ENCODE data around the gene GCSH. TPM values are rescaled to one million over a fixed set of nuclear protein-coding genes. Genes with fewer than 3 reads are reported as not detected.

GCSH gene
- 54.7 and 56.2 TPM in 2 replicates for total RNA-seq (2014; rRNA removed; shearing (Covaris generic))

DNA sequence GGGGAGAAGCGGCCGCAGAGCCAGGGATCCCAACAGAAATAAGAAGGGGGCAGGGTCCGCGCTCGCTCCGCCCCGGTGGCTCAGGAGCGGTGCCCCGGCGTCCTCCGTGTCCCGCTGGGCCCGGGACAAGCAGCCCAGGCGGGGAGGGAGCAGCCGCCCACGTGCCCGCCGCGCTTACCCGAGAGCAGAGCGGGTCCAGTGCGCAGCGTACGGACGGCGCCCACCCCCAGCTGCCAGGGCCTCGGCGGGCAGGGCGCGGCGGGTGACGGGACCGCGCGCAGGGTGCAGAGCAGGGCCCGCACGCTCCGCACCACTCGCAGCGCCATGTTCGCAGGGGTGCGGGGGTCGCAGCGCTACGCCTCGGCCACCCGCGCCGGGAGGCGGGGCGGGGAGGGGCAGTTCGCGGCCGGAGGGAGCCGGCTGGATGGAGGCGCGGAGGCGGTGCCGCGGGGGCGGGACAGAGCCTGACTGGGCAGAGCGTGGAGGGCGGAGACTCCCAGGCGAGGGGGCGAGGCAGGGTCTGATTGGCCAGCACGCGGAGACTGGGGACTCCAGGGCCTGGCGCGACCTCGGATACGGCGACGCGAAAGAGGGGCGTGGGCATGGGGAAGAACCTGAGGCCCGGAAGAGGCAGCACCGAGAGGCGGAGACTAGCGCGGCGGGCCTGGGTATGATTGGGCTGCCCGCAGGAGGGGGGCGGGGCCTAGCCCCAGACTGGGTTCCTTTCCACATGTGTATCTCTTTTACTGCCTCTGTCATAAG, at the start of gene GCSH:
GCSH (minus strand) TSS at position 443 of the 762 bp plus-strand sequence; CDS start at position 326, 117 bp downstream.
- no peaks in the 10 kb centered on the region for H3K27me3 ChIP-seq
- H3K4me1 ChIP-seq = peaks cover 4% of the 10 kb centered on the region; the same call in 1 of the 2 replicates

GRCh38 chr16:81143921-81144471, 47.8 kb upstream of the GCSH start:
- Histone ChIP-seq H3K9me3 (replicated peaks) (no peaks in the 10 kb centered on the region), H3K4me1 (no peaks in the 10 kb centered on the region)

More for the DNA sequence above, at the start of gene GCSH:
- Histone ChIP-seq H3K9me3 (replicated peaks) (no peaks in the 10 kb centered on the region), H3K27ac (peak within 1 kb of the TSS; percentile 53), H3K36me3 (no peaks in the 10 kb centered on the region), H3K4me3 (peak within 1 kb of the TSS; percentile 73)
- peak; percentile 95 to 97 for DNase-seq

DNA sequence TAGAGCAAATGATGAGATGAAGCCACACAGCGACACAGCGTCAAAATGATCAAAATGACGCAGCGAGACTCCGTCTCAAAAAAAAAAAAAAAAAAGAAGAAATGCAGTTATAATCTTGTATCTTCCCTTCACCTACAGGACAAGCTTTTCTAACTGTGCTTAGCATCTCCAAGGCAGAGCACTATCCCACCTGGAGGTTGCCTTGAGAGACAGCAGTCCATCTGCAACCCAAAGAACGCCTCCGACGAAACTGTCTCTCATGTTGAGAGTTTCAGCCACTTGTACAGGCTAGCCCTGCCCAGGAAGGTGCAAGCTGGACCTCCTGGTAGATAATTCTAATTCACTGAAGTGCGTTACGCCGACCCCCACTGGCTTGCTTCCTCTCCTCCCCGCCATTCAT, 46.7 kb upstream of the GCSH start:
- no peak overlapping the region for H3K4me3 ChIP-seq
- no peaks in the 10 kb centered on the region for H3K36me3 ChIP-seq
- no peak for DNase-seq
- H3K27ac ChIP-seq = no peak overlapping the region
- no peaks in the 10 kb centered on the region for H3K27me3 ChIP-seq
- H3K9me3 ChIP-seq (replicated peaks) = no peaks in the 10 kb centered on the region
- no peaks in the 10 kb centered on the region for H3K4me1 ChIP-seq

More at GRCh38 chr16:81143921-81144471, 47.8 kb upstream of the GCSH start:
- no peaks in the 10 kb centered on the region for H3K27me3 ChIP-seq
- no peaks in the 10 kb centered on the region for H3K36me3 ChIP-seq
- no peak for DNase-seq
- no peak overlapping the region for H3K27ac ChIP-seq
- no peak overlapping the region for H3K4me3 ChIP-seq

DNA sequence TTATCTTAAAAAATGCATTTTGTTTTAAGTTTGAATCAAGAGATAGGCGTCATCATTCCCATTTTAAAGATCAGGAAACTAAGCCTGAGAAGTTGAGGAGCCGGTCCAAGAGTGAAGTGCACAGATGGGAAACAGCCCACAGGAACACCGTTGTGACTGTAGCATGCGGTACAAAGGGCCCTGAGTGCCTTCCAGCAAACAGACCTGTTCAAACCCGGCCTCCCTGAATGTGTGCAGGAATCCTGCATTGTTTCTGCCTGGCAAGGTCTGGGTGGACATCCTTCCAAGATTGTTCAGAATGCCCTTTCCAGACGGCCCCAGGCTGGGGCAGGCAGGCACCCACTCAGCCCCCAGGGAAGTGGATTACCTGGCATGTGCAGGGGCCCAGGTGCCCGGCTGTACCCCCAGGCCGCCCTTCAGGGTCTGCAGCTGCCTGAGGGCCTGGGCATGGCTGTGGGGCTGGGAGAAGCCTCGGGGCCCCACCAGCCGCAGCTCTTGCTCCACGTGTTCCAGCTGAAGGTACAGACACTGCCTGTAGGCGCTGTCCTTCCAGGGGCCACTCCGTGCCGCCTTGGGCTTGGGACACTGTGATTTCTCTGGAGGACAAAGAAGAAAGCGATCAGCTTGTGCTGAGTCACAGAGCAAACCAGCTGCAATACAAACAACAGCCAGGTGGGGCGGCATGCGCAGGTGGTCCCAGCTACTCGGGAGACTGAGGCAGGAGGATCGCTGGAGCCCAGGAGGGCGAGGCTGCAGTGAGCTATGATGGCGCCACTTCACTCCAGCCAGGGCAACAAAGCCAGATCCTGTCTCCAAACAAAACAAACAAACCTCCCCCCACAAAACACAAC, 45.0 kb upstream of the GCSH start:
- Histone ChIP-seq H3K27ac (no peak overlapping the region), H3K4me1 (no peaks in the 10 kb centered on the region), H3K4me3 (no peak overlapping the region), H3K9me3 (replicated peaks) (no peaks in the 10 kb centered on the region), H3K36me3 (no peaks in the 10 kb centered on the region), H3K27me3 (no peaks in the 10 kb centered on the region)
- DNase-seq = no peak

- no peaks in the 10 kb centered on the region for H3K4me1 ChIP-seq
- H3K36me3 ChIP-seq = no peaks in the 10 kb centered on the region
- H3K27ac ChIP-seq = no peak overlapping the region
- no peaks in the 10 kb centered on the region for H3K27me3 ChIP-seq
- H3K9me3 ChIP-seq (replicated peaks) = no peaks in the 10 kb centered on the region
- no peak overlapping the region for H3K4me3 ChIP-seq
- no peak for DNase-seq
These were observed 42.8 kb upstream of the GCSH start for GRCh38 chr16:81138831-81139557.

DNA sequence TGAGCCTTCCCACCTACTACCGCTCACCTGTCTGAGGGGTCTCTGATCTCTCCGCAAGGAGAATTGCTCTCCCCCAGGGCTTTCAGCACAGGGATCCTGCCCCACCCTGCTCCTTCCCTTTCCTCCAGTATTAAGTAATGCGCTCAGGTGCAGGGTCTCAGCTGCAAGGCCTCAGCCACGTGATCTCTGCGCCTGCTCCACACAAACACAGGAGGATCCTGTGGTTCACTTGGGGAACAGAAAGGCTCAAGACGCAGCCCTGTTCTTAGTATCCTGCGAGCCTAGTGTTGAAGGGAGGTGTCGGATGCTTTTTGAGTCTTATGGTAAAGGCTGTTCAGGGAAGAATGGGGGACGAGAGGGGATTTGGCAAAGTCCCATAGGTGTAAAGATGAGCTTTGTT, 41.6 kb upstream of the GCSH start:
- no peaks in the 10 kb centered on the region for H3K36me3 ChIP-seq
- no peaks in the 10 kb centered on the region for H3K9me3 ChIP-seq (replicated peaks)
- no peak overlapping the region for H3K27ac ChIP-seq
- H3K27me3 ChIP-seq = no peaks in the 10 kb centered on the region
- no peak for DNase-seq
- no peaks in the 10 kb centered on the region for H3K4me1 ChIP-seq
- no peak overlapping the region for H3K4me3 ChIP-seq

GRCh38 chr16:81136390-81137335, 40.5 kb upstream of the GCSH start:
- no peak for DNase-seq
- H3K27ac ChIP-seq = no peak overlapping the region
- H3K9me3 ChIP-seq (replicated peaks) = no peaks in the 10 kb centered on the region
- H3K4me1 ChIP-seq = no peaks in the 10 kb centered on the region
- H3K36me3 ChIP-seq = no peaks in the 10 kb centered on the region
- H3K4me3 ChIP-seq = no peak overlapping the region
- no peaks in the 10 kb centered on the region for H3K27me3 ChIP-seq

DNA sequence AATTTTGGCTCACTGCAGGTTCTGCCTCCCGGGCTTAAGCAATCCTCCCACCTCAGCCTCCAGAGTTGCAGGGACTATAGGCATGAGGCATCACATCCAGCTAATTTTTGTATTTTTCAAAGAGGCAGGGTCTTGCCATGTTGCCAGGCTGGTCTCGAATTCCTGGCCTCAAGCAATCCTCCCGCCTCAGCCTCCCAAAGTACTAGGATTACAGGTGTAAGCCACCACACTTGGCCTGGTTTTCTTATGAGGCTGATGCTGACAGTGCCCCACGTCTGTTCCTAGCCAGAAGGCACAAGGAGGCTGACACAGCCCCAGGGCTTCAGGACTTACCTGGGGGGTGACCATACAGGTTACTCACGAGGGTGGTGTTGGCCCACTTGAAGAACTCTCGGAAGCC, 33.9 kb upstream of the GCSH start:
- no peak for DNase-seq
- Histone ChIP-seq H3K36me3 (no peaks in the 10 kb centered on the region), H3K27me3 (no peaks in the 10 kb centered on the region), H3K27ac (no peak overlapping the region), H3K9me3 (replicated peaks) (no peaks in the 10 kb centered on the region), H3K4me3 (no peak overlapping the region), H3K4me1 (no peaks in the 10 kb centered on the region)

GRCh38 chr16:81128726-81129524, 32.7 kb upstream of the GCSH start:
- H3K4me1 ChIP-seq = no peaks in the 10 kb centered on the region
- no peak overlapping the region for H3K4me3 ChIP-seq
- no peaks in the 10 kb centered on the region for H3K27me3 ChIP-seq
- H3K36me3 ChIP-seq = no peaks in the 10 kb centered on the region
- H3K9me3 ChIP-seq (replicated peaks) = no peaks in the 10 kb centered on the region
- H3K27ac ChIP-seq = no peak overlapping the region
- no peak for DNase-seq

GRCh38 chr16:81127051-81127450, 30.9 kb upstream of the GCSH start:
- Histone ChIP-seq H3K36me3 (no peaks in the 10 kb centered on the region), H3K27ac (no peak overlapping the region), H3K4me3 (no peak overlapping the region), H3K27me3 (no peaks in the 10 kb centered on the region), H3K4me1 (no peaks in the 10 kb centered on the region), H3K9me3 (replicated peaks) (no peaks in the 10 kb centered on the region)
- DNase-seq = peak; percentile 5 to 6

GRCh38 chr16:81123092-81123852, 27.1 kb upstream of the GCSH start:
- no peak for DNase-seq
- no peaks in the 10 kb centered on the region for H3K27me3 ChIP-seq
- no peaks in the 10 kb centered on the region for H3K36me3 ChIP-seq
- H3K9me3 ChIP-seq (replicated peaks) = no peaks in the 10 kb centered on the region
- H3K4me3 ChIP-seq = no peak overlapping the region
- H3K4me1 ChIP-seq = no peaks in the 10 kb centered on the region
- no peak overlapping the region for H3K27ac ChIP-seq

DNA sequence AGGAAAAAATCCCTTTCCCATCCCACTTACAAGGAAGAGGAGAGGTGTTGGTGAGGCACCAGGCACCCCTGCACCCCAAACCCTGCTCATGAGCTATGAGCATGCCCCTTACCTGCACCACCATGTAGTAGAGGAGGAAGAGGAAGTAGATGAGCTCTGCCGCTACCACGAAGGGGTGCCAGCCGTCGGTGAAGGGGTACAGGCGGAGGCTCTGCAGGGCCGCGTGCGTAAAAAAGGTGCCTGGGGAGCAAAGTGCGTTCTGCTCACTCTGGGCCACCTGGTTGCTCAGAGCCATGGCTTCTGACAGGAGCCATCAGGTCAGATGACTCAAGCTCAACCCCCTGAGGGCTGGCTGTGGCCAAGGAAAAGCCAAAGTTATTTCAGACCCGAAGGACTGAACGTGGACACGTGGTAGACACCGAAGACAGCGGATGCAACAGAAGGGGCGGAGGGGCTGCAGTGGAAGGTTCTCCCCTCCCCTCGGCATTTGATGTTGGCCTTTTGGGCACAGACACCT, 25.3 kb upstream of the GCSH start:
- no peak for DNase-seq
- H3K36me3 ChIP-seq = no peaks in the 10 kb centered on the region
- H3K27ac ChIP-seq = no peak overlapping the region
- H3K4me1 ChIP-seq = no peaks in the 10 kb centered on the region
- no peaks in the 10 kb centered on the region for H3K27me3 ChIP-seq
- H3K4me3 ChIP-seq = no peak overlapping the region
- no peaks in the 10 kb centered on the region for H3K9me3 ChIP-seq (replicated peaks)
